HG03108 (cell line): ENCODE results near the gene ARSG.
A peak's percentile ranks its signal among the peaks of the same experiment; 100 is the strongest.
"Not testable (repeated sequence)": the region's sequence is repeated elsewhere in the genome, so short reads cannot be mapped to it uniquely, and the experiment has no call there.

Experiments used
- ATAC-seq: cut with Tn5 transposase; IDR thresholded peaks from one replicate; pipeline ENCODE4 v1.9.1; 2021; ENCODE audit warnings: moderate library complexity; ENCODE audit not compliant: unreplicated experiment

Gene ARSG

GRCh38 chr17:68326681-68327080 is 35.4 kb downstream of the ARSG start:
- no peak for ATAC-seq

- ATAC-seq: no peak
Measured at GRCh38 chr17:68327823-68328557, 36.7 kb downstream of the ARSG start.

GRCh38 chr17:68328676-68329075 is 37.4 kb downstream of the ARSG start:
- no peak for ATAC-seq

GRCh38 chr17:68329331-68329730 is 38.0 kb downstream of the ARSG start:
- ATAC-seq: no peak

- ATAC-seq: not testable (repeated sequence)
Measured at GRCh38 chr17:68331932-68332331, 40.6 kb downstream of the ARSG start.

GRCh38 chr17:68334393-68334792 is 43.1 kb downstream of the ARSG start:
- no peak for ATAC-seq

GRCh38 chr17:68341482-68341881 is 50.2 kb downstream of the ARSG start:
- no peak for ATAC-seq

GRCh38 chr17:68343976-68344375 is 52.7 kb downstream of the ARSG start:
- no peak for ATAC-seq

GRCh38 chr17:68344701-68345136 is 53.4 kb downstream of the ARSG start:
- no peak for ATAC-seq

GRCh38 chr17:68346448-68346847 is 55.2 kb downstream of the ARSG start:
- ATAC-seq: peak; percentile 72

- ATAC-seq: no peak
Measured at GRCh38 chr17:68347380-68347779, 56.1 kb downstream of the ARSG start.

GRCh38 chr17:68349157-68349556 is 57.9 kb downstream of the ARSG start:
- peak; percentile 45 for ATAC-seq

GRCh38 chr17:68351395-68351794 is 60.1 kb downstream of the ARSG start:
- ATAC-seq: no peak

- no peak for ATAC-seq
Measured at GRCh38 chr17:68352041-68352440, 60.7 kb downstream of the ARSG start.

GRCh38 chr17:68352671-68353070 is 61.4 kb downstream of the ARSG start:
- ATAC-seq: not testable (repeated sequence)

- no peak for ATAC-seq
Measured at GRCh38 chr17:68353111-68353521, 61.8 kb downstream of the ARSG start.

GRCh38 chr17:68354311-68354710 is 63.0 kb downstream of the ARSG start:
- not testable (repeated sequence) for ATAC-seq

GRCh38 chr17:68355108-68355507 is 63.8 kb downstream of the ARSG start:
- not testable (repeated sequence) for ATAC-seq

- ATAC-seq: peak; percentile 93
Measured at GRCh38 chr17:68356520-68356919, 65.2 kb downstream of the ARSG start.

- ATAC-seq: no peak
Measured at GRCh38 chr17:68356949-68357455, 65.7 kb downstream of the ARSG start.

- no peak for ATAC-seq
Measured at GRCh38 chr17:68357886-68358285, 66.6 kb downstream of the ARSG start.

GRCh38 chr17:68359791-68360535 is 68.7 kb downstream of the ARSG start:
- no peak for ATAC-seq
